GM23248 (cell line): ENCODE results near the gene CAPNS1.

Source experiments
- EZH2 ChIP-seq: fragments of 200-600 bp; sonication (generic); IDR thresholded peaks from 2 replicates; pipeline ENCODE4 v1.6.1; 2018; ENCODE audit warnings: antibody characterized with exemption, mild to moderate bottlenecking; ENCODE audit not compliant: insufficient read depth, poor library complexity, severe bottlenecking
- EZH2phosphoT487 ChIP-seq: fragments of 200-600 bp; sonication (generic); IDR thresholded peaks from 2 replicates; pipeline ENCODE4 v1.6.1; 2018; ENCODE audit warnings: antibody characterized with exemption, moderate library complexity, mild to moderate bottlenecking, low read depth; ENCODE audit not compliant: insufficient read depth

DNA sequence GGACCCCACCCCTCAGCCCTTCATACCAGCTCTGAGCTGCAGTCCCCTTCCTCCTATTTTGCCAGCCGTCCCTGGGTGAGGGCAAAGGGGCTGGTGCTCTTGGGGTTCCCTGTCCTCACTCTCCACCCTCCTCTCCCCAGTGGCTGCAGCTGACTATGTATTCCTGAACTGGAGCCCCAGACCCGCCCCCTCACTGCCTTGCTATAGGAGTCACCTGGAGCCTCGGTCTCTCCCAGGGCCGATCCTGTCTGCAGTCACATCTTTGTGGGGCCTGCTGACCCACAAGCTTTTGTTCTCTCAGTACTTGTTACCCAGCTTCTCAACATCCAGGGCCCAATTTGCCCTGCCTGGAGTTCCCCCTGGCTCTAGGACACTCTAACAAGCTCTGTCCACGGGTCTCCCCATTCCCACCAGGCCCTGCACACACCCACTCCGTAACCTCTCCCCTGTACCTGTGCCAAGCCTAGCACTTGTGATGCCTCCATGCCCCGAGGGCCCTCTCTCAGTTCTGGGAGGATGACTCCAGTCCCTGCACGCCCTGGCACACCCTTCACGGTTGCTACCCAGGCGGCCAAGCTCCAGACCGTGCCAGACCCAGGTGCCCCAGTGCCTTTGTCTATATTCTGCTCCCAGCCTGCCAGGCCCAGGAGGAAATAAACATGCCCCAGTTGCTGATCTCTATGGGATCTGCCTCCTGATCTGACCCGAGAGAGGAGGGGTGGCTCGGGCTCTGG lies 10.0 kb downstream of the CAPNS1 start:
- TF ChIP-seq EZH2: no peak
- no peak for TF ChIP-seq EZH2phosphoT487
